Chondrocyte (in vitro differentiated cells): ENCODE measurements around the gene TGFBR3. TPM values are rescaled to one million over a fixed set of nuclear protein-coding genes. Genes with fewer than 3 reads are reported as not detected.

Source experiments
- DNase-seq: peaks from one replicate; pipeline ENCODE4 v3.0.0; 2021; ENCODE audit warnings: mixed read lengths, low spot score
- H3K27ac Mint-ChIP-seq: one replicate; pipeline ENCODE4 v1.8.0; 2021; ENCODE audit warnings: mild to moderate bottlenecking, moderate library complexity, mixed read lengths; ENCODE audit not compliant: unreplicated experiment
- H3K27me3 Mint-ChIP-seq: 2 replicates; pipeline ENCODE4 v1.8.0; 2021; ENCODE audit warnings: low read depth, mixed read lengths
- H3K36me3 Mint-ChIP-seq: 2 replicates; pipeline ENCODE4 v1.8.0; 2021; ENCODE audit warnings: low read depth, mixed read lengths
- H3K4me1 Mint-ChIP-seq: 2 replicates; pipeline ENCODE4 v1.8.0; 2021; ENCODE audit warnings: low read depth, mild to moderate bottlenecking, mixed read lengths
- H3K4me3 Mint-ChIP-seq: one replicate; pipeline ENCODE4 v1.8.0; 2021; ENCODE audit warnings: mild to moderate bottlenecking, moderate library complexity, mixed read lengths; ENCODE audit not compliant: unreplicated experiment
- H3K9me3 Mint-ChIP-seq: 2 replicates; pipeline ENCODE4 v1.8.0; 2021; ENCODE audit warnings: low read depth, mixed read lengths
- CTCF ChIP-seq: fragments of 200-600 bp; sonication (generic); IDR thresholded peaks from 2 replicates; pipeline ENCODE4 v1.5.0; 2021; ENCODE audit warnings: antibody characterized with exemption, mild to moderate bottlenecking, moderate library complexity
- total RNA-seq: library from RNA; stranded (reverse); gene quantifications from 3 replicates; pipeline ENCODE4 v1.2.1, GENCODE V29; 2021

Gene TGFBR3
- total RNA-seq, 1 donor from 2014 or later: 1.4 TPM

- H3K27me3 Mint-ChIP-seq: no peaks in the 10 kb centered on the region
- peaks cover 38% of the 10 kb centered on the region for H3K4me1 Mint-ChIP-seq
- H3K9me3 Mint-ChIP-seq: no peaks in the 10 kb centered on the region
- no peak for TF ChIP-seq CTCF
- H3K4me3 Mint-ChIP-seq: no peak overlapping the region
- H3K27ac Mint-ChIP-seq: peak overlapping the region; percentile 84
- DNase-seq: no peak
- no peaks in the 10 kb centered on the region for H3K36me3 Mint-ChIP-seq
These were observed 149.7 kb downstream of the TGFBR3 start for GRCh38 chr1:91736146-91736714.

- H3K9me3 Mint-ChIP-seq: no peaks in the 10 kb centered on the region
- no peaks in the 10 kb centered on the region for H3K27me3 Mint-ChIP-seq
- no peak for DNase-seq
- peaks cover 40% of the 10 kb centered on the region for H3K4me1 Mint-ChIP-seq
- no peak overlapping the region for H3K27ac Mint-ChIP-seq
- no peak overlapping the region for H3K4me3 Mint-ChIP-seq
- TF ChIP-seq CTCF: no peak
- no peaks in the 10 kb centered on the region for H3K36me3 Mint-ChIP-seq
These were observed 150.6 kb downstream of the TGFBR3 start for GRCh38 chr1:91735266-91735845.

GRCh38 chr1:91734761-91735160 is 151.2 kb downstream of the TGFBR3 start:
- Mint-ChIP-seq H3K9me3 (no peaks in the 10 kb centered on the region), H3K27ac (no peak overlapping the region), H3K36me3 (no peaks in the 10 kb centered on the region), H3K27me3 (no peaks in the 10 kb centered on the region), H3K4me1 (peaks cover 40% of the 10 kb centered on the region), H3K4me3 (no peak overlapping the region)
- DNase-seq: no peak
- TF ChIP-seq CTCF: no peak

- peak overlapping the region; percentile 50 for H3K27ac Mint-ChIP-seq
- no peak for TF ChIP-seq CTCF
- H3K27me3 Mint-ChIP-seq: no peaks in the 10 kb centered on the region
- no peak overlapping the region for H3K4me3 Mint-ChIP-seq
- no peaks in the 10 kb centered on the region for H3K9me3 Mint-ChIP-seq
- peaks cover 40% of the 10 kb centered on the region for H3K4me1 Mint-ChIP-seq
- H3K36me3 Mint-ChIP-seq: no peaks in the 10 kb centered on the region
- no peak for DNase-seq
These were observed 152.7 kb downstream of the TGFBR3 start for GRCh38 chr1:91733108-91733710.

- H3K9me3 Mint-ChIP-seq: no peaks in the 10 kb centered on the region
- H3K27ac Mint-ChIP-seq: peak overlapping the region; percentile 50
- no peak for TF ChIP-seq CTCF
- H3K36me3 Mint-ChIP-seq: no peaks in the 10 kb centered on the region
- peaks cover 38% of the 10 kb centered on the region for H3K4me1 Mint-ChIP-seq
- no peak for DNase-seq
- H3K27me3 Mint-ChIP-seq: no peaks in the 10 kb centered on the region
- no peak overlapping the region for H3K4me3 Mint-ChIP-seq
These were observed 153.5 kb downstream of the TGFBR3 start for GRCh38 chr1:91732291-91733107.
